Nephron progenitor cell (in vitro differentiated cells): ENCODE data around the gene CCDC9B.

Experiments used
- DNase-seq: peaks from one replicate; pipeline ENCODE4 v3.0.0; 2021
- H3K27ac Mint-ChIP-seq: 2 replicates; pipeline ENCODE4 v1.8.0; 2021; ENCODE audit warnings: mild to moderate bottlenecking, moderate library complexity, mixed read lengths
- H3K27me3 Mint-ChIP-seq: 2 replicates; pipeline ENCODE4 v1.8.0; 2021; ENCODE audit warnings: mild to moderate bottlenecking, low read depth, mixed read lengths; ENCODE audit not compliant: poor library complexity
- H3K36me3 Mint-ChIP-seq: 2 replicates; pipeline ENCODE4 v1.8.0; 2021; ENCODE audit warnings: low read depth, mixed read lengths
- H3K4me1 Mint-ChIP-seq: 2 replicates; pipeline ENCODE4 v1.8.0; 2021; ENCODE audit warnings: mixed read lengths
- H3K4me3 Mint-ChIP-seq: 2 replicates; pipeline ENCODE4 v1.8.0; 2021; ENCODE audit warnings: mild to moderate bottlenecking, moderate library complexity, mixed read lengths
- H3K9me3 Mint-ChIP-seq: 2 replicates; pipeline ENCODE4 v1.8.0; 2021; ENCODE audit warnings: mild to moderate bottlenecking, moderate library complexity, mixed read lengths
- CTCF ChIP-seq: fragments of 200-600 bp; sonication (generic); IDR thresholded peaks from 2 replicates; pipeline ENCODE4 v1.5.0; 2021; ENCODE audit warnings: antibody characterized with exemption

Gene CCDC9B

GRCh38 chr15:40298216-40298935, 42.4 kb downstream of the CCDC9B start:
- Mint-ChIP-seq H3K4me1 (peaks cover 31% of the 10 kb centered on the region), H3K9me3 (peaks cover 19% of the 10 kb centered on the region), H3K27ac (no peak overlapping the region), H3K27me3 (peaks cover 34% of the 10 kb centered on the region), H3K4me3 (no peak overlapping the region), H3K36me3 (peaks cover 8% of the 10 kb centered on the region)
- DNase-seq, result no peak
- TF ChIP-seq CTCF, result no peak

- peaks cover 8% of the 10 kb centered on the region for H3K36me3 Mint-ChIP-seq
- H3K27ac Mint-ChIP-seq, result no peak overlapping the region
- peaks cover 19% of the 10 kb centered on the region for H3K9me3 Mint-ChIP-seq
- no peak for TF ChIP-seq CTCF
- DNase-seq, result no peak
- H3K27me3 Mint-ChIP-seq, result peaks cover 42% of the 10 kb centered on the region
- peaks cover 36% of the 10 kb centered on the region for H3K4me1 Mint-ChIP-seq
- H3K4me3 Mint-ChIP-seq, result no peak overlapping the region
These were observed 43.4 kb downstream of the CCDC9B start for GRCh38 chr15:40297356-40297755.

- Mint-ChIP-seq H3K9me3 (peaks cover 19% of the 10 kb centered on the region), H3K27ac (no peak overlapping the region), H3K4me1 (peaks cover 34% of the 10 kb centered on the region), H3K36me3 (peaks cover 8% of the 10 kb centered on the region), H3K4me3 (no peak overlapping the region), H3K27me3 (peaks cover 48% of the 10 kb centered on the region)
- DNase-seq, result no peak
- no peak for TF ChIP-seq CTCF
These were observed 44.0 kb downstream of the CCDC9B start for GRCh38 chr15:40296561-40297230.

- H3K36me3 Mint-ChIP-seq, result peaks cover 8% of the 10 kb centered on the region
- peaks cover 29% of the 10 kb centered on the region for H3K4me1 Mint-ChIP-seq
- no peak for DNase-seq
- TF ChIP-seq CTCF, result no peak
- H3K4me3 Mint-ChIP-seq, result no peak overlapping the region
- H3K27ac Mint-ChIP-seq, result no peak overlapping the region
- H3K9me3 Mint-ChIP-seq, result peaks cover 19% of the 10 kb centered on the region
- peaks cover 55% of the 10 kb centered on the region for H3K27me3 Mint-ChIP-seq
These were observed 44.7 kb downstream of the CCDC9B start for GRCh38 chr15:40295877-40296560.

GRCh38 chr15:40295297-40295696, 45.4 kb downstream of the CCDC9B start:
- TF ChIP-seq CTCF, result no peak
- Mint-ChIP-seq H3K4me3 (no peak overlapping the region), H3K36me3 (peaks cover 8% of the 10 kb centered on the region), H3K27ac (no peak overlapping the region), H3K9me3 (peaks cover 14% of the 10 kb centered on the region), H3K27me3 (peaks cover 59% of the 10 kb centered on the region), H3K4me1 (peaks cover 33% of the 10 kb centered on the region)
- no peak for DNase-seq
